GM18498 (cell line): ENCODE results near the gene MAPKAP1.
"Not testable (repeated sequence)": the region's sequence is repeated elsewhere in the genome, so short reads cannot be mapped to it uniquely, and the experiment has no call there.

Experiments used
- ATAC-seq: cut with Tn5 transposase; IDR thresholded peaks from one replicate; pipeline ENCODE4 v1.9.1; 2021; ENCODE audit warnings: mild to moderate bottlenecking, moderate library complexity; ENCODE audit not compliant: unreplicated experiment

Gene MAPKAP1

DNA sequence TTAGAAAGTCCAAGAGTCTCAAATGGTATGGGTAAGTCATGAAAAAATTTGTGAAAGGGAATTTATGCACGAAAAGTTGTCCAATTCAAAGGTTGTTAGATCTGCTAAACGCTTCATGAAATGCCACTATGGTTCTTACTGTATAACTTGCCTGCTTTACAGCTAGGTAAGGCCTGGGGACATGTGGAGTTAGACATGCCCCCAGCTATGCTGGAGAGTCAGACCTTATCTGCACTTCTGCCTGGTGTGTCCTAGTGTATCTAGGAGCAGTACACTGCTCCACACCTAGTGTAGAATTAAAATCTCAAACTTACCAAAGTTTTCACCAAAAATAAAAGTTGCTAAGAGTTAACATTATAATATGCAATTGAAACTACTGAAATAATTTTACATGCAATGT lies 136.8 kb downstream of the MAPKAP1 start:
- ATAC-seq = no peak

DNA sequence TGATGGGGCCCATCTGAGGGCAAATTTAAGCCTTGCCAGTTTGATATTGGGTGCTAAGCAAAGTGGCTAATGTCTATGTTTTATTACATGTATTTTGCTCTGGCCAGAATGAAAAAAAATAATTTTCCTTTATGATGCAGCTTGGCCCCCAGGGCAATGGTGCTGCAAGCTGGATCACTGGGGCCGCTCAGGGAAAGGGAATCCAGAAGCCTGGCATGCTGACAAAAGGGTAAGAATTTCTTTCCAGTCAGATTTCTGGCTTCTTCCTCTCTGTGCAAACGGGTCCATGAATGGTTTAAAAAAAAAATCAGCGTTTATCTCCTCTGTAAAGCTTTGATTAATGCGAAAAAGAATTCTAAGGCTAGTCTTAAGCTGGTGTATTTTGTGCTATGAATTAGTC lies 138.4 kb downstream of the MAPKAP1 start:
- ATAC-seq = no peak

DNA sequence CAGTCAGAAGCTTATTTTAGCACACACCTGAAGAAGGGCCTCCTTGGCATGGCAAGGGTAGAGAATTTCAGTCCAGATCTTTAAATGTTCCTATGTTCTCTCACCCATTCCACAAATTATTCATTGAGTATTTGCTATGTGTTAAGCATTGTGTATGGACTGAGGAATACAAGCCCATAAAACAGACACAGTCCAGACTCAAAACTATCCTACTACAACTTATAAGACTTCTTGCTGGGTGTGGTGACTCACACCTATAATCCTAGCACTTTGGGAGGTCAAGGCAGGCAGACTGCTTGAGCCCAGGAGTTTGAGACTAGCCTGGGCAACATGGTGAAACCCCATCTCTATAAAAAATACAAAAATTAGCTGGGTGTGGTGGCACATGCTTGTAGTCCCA lies 141.0 kb downstream of the MAPKAP1 start:
- not testable (repeated sequence) for ATAC-seq

DNA sequence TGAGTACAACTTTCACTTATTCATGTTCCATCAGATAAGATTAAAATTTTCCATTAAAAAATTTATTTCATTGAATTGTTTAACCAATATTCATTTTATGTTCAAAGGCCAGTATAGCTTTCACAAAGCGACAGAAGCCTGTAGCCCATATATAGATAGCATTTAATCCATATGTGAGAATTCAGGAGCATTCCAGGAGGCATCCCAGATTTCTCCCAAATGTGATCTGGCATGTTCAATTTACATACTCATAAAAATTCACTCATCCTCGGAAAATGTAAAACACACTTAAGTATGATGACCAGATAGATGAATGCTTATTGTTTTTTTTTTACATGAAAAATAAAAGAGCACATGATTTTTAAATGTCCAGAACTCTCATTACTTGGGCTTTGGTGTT lies 141.9 kb downstream of the MAPKAP1 start:
- ATAC-seq = no peak

DNA sequence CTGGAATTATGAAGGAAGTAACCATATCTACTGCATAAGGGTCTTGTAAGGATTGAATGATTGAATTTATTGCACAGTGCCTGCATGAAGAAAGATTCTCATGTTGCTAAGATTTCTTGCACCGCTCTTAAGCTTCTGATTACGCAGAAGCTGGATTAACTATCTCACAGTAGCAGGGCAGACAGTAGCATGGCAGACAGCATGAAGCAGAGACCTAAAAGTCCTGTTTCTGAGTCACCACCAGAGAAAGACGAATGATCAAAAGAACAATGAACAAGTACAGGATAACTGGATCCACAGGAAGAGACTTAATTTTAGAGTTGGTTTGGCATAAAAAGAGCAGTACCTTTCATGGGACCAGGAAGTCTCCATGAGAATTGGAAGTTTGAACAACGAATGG lies 142.4 kb downstream of the MAPKAP1 start:
- ATAC-seq = no peak

DNA sequence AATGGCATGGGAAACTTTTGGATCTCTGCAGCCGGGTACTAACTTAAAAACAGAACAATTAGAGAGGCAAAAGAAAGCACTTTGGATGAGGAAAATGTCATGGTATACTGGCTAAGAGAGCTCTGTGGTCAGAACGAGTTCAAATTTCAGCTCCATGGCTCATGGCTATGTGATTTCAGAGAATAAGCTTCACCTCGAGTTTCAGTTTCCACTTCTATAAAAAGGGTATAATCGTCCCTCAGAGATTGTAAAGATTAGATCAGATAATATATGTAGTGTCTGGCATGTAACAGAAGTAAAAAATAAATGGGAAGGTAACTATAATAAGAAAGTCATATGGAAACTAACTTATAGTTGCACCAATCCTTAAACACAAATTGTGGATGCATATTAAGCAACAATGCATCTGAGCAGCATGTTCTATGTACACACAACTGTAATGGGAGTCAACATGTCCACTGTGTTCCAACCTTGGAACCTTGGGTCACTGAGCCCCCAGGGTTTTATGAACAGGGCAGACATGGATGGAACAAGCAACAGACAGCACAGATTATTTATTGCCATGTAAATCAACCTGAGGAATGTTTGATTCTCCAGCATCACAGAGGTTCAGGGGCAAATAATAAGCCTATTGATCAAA lies 145.4 kb downstream of the MAPKAP1 start:
- no peak for ATAC-seq

DNA sequence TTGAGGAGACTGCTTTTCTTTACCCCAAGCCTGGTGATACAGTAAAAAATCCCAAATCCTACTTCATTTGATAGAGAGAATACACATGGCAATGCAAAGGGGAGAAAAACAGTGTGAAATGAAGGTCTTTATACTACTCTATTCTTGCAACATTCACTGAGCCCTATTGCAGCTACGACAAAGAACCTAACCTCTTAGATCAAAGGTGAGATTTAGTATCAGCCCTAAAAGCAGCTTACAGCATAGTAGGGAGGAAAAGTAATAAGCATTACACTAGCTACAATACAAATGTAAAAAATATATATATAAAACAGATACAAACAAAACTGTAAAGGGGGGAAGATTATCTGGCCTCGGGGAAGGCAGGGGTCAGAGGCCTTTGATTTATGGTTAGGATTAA lies 147.1 kb downstream of the MAPKAP1 start:
- ATAC-seq = no peak

DNA sequence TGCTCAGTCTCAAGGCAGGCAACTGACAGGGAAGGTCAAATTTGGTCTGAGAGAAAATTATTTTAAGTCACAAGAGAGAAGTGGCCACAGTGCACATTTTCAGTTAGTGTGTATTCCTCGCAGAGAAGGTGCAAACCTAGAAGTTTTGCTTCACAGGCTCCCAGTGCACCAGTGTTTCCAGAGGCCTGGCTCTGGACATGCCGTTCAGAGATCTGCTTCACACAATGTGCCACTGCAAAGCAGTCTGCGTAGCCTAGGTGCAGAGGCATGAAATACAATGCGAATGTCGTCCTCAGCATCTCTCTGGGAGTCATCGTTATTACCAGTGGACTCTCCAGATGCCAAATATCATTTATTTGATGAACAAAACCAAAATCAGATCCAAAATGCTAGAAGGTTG lies 147.8 kb downstream of the MAPKAP1 start:
- no peak for ATAC-seq

DNA sequence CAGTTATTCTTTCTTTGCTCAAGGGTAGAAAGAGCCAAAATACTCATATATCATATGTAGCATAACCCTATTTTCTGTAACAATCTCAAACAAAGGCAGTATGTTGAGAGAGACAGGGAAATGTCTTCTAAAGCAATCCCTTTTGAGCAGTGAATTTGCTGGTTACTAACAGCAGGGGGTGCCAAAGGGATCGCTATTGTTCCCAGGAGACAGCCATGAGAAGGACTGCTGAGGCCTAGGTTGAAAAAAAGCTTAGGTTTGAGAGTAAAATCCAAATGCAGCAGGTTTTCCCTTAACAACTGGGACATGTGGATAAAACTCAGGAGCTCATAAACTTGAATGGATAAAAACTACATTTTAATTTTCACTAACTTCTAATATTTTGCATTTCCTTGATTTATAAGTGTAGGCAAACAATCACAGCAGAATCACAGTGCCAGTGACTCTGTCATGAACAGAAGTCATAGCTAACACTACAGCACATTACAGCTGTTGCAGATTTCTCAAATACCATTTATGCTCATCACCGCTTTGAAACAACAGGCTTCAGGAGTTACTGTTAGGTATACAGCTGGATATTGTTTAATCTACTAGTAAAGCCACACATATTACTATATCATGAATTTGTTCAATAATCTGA lies 148.4 kb downstream of the MAPKAP1 start:
- no peak for ATAC-seq

DNA sequence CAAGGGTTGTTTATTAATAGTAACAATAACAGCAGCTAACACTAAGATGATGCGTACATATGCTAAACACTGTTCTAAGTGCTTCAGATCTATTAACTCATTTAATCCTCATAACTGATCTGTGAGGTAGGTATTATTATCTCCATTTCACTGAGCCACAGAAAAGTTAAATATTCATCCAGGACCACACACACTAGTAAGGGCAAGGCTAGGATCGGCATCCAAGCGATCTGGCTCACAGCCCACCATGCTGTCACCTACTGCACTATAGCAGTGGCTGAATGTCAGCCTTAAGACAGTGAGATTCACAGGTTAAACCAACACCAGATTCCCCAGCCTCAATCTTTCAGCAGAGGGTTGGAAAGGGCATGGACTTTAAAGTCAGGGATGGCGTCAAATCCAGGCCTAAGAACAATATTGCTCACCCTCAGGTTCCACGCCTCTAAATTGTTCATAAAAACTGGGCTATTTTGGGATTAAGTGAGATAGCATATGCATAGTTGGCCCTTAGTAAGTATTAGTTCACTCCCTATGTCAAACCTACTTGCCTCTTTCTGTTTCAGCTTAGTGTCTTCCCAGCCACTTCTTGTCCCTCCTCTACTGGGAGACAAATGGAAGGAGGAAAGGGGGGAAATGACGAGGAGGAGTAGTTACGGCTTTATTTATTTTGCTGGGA lies 150.8 kb downstream of the MAPKAP1 start:
- no peak for ATAC-seq

DNA sequence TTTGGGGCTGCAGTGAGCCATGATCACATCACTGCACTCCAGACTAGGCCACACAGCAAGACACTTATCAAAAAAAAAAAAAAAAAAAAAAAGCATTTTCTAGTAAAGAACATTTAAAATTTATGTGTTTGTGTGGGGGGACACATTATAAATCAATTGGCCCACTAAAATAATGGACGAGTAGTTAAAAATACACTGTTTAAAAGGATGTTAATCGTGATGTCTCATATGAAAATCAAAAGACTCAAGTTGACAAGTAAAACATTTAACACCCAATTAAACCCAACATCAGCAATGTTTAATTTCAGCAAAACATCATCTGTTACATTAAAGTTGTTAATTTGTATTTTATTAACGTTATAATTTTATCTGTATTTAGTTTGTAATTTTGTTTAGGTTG lies 152.3 kb downstream of the MAPKAP1 start:
- no peak for ATAC-seq

DNA sequence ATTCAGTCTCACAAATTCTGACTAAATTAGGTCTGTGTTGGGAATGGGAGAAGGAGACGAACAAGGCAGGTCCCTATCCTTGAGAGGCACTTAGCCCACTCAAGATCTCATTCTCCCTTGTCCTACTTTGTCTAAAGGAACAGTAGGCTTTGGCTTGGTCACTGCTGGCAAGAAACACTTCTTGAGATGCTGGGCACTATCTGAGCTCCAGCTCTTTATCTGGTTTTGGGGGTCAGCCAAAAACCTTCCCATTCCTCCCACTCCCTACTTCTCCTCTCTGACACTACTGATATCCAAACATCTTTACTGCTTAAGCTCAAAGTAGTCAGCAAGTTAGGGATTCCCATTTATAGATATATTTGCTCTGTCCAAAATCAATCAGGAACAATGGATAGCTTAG lies 155.2 kb downstream of the MAPKAP1 start:
- no peak for ATAC-seq

DNA sequence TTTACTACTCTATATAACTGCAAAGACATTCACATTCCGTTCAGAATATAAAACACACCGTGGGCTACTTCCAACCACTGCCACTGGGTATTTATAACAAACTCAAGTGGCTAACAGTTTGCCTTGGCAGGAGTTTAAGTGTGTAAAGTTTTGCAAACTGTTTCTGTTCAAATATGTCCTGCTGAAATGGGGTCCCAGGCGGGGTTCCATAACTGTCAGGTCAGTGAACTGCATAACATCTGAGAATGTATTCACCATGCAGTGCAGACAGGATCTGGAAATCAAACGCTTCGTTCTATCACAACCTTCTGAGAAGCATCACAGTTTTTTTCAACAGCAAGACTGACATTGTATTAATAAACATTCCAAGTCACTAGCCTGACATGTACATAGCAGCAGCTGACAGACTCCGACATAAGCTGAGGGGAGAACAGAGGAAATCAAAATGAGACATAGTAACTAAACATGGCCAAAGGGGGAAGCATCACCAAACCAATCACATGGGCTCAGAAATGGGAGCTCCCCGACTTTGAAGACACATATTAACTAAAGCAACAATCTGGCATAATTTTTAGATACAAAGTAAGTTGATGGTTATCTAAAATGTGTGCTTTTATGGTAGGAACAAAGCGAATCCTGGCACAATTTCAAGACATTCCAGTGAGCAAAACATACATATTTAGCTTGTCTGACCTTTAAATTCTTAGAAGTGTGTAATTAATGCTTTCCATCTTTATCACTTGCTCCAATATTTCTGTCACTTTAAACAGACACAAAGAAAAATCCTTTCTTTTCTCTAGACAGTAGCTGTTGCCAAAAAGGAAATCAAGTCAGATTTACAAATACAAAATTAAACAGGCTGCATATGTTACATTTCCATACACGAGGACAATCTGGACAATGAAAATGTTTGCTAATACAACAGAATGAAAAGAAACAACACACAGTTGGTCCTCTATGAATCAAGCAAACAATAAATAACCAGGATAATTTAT lies 156.8 kb downstream of the MAPKAP1 start:
- no peak for ATAC-seq

DNA sequence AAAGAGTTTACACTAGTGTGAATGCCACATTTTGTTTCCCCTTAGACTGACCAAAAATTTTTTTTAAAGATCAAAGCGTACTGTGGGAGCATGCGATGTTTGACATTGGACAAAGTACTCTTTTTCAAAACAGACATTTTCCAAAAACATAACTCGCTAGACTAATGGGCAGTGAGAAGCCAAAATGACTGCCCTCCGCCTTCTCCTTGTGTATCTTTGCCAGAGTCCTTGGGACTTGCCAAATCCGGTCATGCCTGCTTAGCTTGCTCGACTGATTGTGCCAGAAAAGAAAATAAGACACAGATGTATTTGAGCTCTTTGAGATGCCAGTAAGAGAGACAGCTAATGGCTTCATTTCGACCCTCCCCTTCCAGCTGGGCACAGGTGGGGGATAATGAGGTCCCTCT lies 157.5 kb downstream of the MAPKAP1 start:
- ATAC-seq = no peak

DNA sequence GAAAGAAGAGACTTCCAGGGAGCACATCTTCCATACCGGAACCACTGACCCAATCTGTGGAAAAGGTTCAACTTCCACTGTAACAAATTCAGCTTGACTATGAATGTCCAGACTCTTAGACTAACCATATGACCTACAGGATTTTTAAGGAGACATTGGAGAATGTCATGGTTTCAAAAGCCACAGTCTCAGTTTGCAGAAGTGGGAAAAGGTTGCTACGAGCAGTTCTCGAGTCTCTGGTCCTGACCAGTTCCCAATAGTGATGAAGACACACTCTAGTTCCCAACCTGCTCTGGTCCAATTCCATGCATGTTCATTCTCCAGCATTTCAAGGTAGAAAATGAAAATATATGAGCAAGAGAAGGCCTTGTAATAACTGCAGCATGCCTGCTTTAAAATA lies 158.0 kb downstream of the MAPKAP1 start:
- ATAC-seq = no peak

DNA sequence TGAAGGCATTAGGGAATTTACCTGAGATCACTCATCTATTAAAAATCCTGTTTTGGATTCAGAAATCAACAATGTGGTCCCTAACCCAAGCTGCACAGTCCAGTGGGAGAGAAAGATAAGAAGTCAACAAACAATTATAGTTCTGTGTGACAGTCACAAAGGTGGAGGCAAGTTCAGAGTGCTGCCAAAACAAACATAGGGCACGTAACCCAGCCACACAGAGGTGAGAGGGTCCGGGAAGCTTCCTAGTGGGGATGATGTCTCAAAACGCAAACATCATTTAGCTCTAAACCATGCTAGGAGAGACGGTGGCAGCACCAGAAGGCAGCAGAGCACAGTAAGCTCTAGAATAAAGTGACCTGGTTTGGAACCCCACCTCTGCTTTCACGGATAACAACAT lies 158.9 kb downstream of the MAPKAP1 start:
- no peak for ATAC-seq

DNA sequence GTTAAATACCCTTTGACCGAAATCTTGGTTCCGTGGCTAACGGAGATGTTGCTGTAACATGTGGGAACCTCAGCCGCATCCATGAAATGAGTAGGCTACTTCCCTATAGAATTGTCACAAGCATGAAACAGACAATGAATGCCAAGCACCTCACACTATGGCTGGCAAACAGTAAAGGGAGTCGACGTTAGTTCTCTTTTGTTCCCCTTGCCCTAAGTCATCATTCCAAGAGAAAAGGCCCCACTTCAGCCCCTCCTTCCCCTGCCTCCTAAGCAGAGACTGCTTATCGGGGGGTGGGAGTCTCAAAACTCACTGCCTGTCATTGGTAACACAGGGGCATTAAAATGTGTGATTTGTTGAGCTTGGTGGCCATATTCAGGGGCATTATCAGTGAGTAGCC lies 159.6 kb downstream of the MAPKAP1 start:
- ATAC-seq = no peak

DNA sequence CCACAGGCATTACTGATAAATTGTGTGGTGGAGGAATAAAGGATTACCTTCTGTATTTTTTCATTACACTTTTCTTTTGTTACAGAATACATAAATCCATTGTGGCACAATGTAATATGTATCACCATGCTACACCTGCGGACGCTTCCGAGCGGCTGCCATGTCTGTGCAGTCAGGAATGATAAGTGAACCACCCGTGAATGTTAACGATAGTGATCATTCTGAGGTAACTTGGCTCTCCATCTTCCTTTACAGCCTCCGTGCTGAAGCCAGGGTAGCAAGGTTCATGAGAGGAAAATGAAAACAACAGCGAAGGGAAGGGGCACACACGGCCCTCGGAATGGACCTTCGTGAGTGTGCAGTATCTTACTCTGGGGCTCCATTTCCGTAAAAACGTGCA lies 161.2 kb downstream of the MAPKAP1 start:
- ATAC-seq = no peak

DNA sequence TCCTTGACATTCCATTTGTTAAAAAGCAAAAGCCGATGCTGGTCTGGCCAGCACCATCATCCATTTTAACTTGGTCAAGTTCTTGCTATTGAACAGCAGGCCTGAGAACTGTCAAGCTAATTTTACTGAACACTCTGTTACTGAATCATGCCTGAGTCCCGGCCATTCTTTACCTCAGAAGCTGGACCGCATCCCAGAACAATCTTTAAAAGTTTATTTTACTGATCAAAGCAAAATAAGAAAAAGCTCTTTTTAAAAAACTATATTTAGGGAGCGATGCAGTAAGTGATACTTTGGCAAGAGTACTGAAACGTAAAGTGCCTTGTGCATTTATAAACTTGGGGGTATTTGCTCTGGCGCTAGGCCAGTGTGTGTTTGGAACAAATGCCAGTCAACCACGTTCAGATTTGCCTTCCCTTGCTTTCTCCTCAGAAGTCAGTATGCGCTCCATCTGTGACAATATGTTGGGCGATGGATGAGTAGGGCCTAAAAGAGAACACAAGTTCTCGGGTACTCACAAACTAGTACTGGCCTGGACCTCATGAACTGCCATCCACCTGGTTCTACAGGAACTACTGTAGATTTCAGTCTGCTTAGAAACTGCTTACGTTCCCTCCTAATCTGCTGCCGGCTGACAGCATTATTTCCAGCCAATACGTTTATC lies 161.9 kb downstream of the MAPKAP1 start:
- no peak for ATAC-seq

DNA sequence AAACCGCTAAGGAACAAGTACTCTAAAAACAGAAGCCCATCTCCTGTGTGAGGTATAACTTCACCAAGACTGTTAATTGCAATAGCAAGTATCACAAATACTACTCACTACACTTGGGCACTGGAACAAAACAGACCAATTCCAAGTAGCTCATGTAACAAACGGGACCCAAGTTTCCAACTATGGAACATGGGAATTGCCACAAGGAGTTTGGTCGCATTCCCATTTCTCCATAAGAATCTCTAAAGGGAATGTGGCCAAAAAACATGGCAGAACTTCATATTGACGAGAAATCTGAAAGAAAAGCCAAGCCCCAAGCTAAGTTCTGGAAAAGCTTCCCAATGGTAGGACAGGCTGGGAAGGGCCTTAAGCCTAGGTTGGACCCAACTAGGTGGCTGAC lies 162.5 kb downstream of the MAPKAP1 start:
- ATAC-seq = no peak

DNA sequence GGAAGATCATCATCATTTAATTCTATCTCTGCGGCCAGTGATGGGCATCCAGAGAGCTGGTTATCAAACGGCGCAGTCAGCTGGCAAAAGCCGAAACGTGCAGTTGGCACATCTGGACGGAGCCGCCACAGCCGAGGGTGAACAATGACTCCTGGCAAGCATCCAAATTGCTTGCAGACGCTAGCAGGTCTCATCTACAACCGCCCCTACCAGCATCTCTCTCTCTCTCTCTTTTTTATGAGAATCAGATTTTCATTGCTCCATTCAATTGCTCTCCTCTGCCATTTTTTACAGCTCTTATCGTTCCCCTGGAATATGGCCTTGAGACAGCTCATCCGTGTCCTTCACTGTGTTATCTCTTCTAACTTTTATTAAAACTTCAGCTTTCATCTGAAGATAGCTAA lies 165.2 kb downstream of the MAPKAP1 start:
- no peak for ATAC-seq
